Activated CD8-positive, alpha-beta memory T cell treated with anti-CD3 and anti-CD28 coated beads, Interleukin-2, amount 50 U/mL, for 24 hours (primary cell): ENCODE results near the gene CDK18.

Source experiments
- DNase-seq: peaks from one replicate; pipeline ENCODE4 v3.0.0-alpha.2; 2020; ENCODE audit errors: extremely low read depth

CDK18 gene

DNA sequence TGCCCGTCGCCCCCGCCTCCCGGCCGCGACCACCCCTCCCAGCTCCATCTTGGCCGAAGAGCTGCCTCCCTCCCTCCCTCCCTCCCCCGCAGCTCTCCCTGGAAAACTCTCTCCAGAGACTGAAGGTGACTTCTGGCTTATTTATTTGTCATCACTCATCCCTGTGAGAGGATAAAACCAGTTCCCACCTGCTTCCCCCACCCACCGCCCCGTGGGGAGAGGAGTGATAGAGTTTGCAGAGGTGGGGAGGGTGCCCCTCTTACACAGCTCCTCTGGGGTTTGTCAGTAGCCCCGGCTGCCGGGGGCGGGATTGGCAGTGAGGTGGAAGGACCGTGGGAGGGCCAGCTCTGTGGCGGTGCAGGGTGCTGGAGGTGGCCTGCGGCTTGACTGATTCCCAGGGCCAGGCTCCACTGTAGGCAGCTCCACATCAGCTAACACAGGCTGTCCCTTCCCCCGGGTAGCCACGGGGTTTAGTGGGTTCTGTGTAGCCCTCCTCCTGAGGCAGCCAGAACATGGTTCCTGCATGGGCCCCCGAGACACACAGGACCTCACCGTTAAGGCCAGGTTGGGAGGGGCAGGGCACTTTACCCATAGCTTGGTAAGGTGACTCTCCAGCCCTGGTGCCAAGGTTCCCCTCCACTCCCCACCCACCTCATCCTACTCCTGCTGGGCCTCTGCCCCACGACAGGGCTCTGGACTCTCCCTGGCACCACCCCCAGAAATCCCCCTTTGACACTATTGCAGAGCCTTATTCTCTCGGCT is 65.1 kb downstream of the CDK18 start:
- DNase-seq, result no peak

DNA sequence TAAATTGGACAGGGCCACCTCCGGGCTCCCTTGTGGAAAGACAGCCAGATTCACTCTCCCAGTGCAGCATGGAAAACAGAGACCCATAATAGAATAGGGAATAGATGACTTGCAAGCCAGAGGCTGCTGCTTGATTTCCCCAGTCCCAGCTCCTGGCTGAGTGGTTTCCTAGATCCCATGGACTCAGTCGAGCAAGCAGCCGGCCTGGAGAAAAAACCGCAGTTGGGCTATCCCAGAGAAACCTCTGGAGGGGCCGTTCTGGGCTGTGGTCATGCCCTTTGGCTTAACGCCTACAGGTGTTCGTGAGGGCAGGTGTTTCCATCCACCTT is 65.7 kb downstream of the CDK18 start:
- no peak for DNase-seq

DNA sequence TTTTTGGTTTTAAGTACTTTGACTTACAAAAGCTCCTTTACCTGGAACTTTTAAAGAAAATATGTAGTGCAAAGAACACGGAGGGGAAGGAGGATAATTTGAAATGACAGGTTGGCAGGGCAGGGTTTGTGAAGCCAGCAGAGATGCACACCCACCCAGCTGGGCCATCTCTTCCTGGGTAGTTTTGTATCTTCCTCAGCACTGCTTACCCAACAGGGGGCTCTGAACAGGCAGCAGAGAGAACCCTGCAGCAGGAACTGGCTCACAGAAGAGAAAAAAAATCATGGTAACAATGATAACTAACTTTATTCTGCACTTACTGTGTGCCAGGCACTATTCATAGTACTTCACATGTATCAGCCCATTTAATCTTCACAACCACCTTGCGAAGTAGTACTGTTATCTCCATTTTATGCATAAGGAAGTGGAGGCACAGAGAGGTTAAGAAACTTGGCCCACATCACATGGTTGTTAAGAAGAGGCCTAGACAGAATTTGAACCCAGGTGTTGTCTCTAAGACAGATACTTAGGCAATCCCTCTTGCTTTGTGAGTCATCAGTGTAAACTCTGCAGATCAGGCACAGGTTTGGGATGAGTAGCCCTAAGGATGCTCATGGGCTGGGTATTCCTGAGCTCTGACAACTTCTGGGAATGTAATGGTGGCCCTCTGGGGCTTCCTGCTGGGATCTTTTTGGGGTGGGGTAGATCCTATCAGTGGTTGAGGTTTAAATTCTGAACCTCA is 66.5 kb downstream of the CDK18 start:
- no peak for DNase-seq

DNA sequence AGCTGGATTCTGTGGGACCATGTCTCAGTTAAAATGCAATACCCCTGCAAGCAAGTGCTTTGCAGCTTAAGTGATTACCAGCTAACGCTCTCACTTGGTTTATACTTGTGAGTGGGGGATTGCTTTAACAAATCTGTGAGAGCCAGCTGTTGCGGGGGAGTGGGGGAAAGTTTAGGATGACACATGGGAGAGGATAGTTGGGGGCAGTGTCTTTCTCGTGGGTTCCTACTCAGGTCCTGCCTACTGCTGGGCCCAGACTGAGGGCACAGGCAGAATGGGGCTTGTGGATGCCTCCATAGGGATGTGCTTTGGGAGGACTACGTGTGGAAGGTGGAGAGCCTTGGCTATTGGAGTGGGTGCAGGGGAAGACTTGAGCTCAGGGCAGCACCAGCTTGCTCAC is 67.3 kb downstream of the CDK18 start:
- DNase-seq, result no peak

DNA sequence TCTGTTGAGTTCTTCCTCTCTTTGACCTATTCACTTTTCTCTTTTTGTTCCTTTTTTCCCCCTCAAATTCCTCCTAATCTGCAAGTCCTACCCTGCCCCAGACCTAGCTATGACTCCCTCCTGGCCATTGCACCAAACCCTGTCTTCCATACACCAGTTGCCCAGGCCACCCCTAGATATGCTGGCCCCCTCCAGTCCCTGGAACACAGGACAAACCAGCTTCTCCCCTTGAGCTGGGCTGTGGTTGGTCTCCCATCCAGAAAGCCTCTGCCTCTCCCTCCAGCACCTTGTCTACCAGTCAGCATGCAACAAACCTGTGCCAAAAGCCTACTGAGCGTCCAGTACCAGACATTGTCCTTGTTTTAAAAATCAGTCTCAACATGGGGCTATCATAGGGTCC is 68.0 kb downstream of the CDK18 start:
- no peak for DNase-seq

DNA sequence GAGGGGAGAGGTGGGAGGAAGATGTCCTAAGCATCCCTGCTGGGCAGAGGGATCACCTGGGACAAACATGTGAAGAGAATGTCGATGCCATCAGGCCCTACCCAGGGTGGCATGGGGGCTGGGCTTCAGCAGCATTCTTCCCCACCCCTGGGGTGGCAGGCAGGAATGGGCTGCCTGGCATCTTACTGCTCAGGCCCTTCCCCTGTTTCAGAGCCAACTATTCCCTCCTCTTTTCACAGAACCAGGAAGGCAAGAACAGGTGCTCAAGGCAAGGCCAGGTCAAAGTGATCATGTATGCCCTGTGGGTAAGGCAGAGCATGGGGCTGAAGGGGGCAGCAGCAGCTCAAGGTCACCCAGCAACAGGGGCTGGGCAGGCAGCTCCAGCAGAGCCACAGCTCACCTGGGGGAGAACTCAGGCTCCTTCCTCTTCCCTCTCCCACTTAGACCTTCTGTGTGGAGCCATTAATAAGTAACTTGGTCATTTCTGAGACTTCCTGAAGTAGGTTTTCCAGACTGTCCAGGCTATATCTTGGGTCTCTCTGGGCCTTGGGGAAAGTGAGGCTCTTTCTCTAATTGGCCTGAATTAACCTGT is 70.9 kb downstream of the CDK18 start:
- DNase-seq, result no peak

DNA sequence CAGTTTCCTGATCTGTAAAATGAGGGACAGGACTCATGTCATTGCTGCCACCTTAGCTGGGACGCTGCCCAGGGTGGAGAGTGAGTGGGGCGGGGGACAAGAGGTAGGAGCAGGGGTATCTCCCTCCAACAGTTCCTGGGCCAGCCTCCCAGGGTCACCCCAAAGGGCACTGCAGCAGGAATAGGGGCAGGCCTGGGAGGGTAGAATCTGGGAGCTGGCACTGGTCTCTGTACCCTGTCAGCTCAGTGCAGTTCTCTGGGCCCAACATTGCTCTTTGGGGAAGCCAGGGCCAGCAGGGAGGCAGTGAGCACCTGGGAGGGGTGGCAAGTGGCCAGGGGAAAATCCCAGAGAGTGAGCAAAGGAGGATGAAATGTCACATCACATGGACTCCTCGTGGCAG is 71.5 kb downstream of the CDK18 start:
- no peak for DNase-seq

DNA sequence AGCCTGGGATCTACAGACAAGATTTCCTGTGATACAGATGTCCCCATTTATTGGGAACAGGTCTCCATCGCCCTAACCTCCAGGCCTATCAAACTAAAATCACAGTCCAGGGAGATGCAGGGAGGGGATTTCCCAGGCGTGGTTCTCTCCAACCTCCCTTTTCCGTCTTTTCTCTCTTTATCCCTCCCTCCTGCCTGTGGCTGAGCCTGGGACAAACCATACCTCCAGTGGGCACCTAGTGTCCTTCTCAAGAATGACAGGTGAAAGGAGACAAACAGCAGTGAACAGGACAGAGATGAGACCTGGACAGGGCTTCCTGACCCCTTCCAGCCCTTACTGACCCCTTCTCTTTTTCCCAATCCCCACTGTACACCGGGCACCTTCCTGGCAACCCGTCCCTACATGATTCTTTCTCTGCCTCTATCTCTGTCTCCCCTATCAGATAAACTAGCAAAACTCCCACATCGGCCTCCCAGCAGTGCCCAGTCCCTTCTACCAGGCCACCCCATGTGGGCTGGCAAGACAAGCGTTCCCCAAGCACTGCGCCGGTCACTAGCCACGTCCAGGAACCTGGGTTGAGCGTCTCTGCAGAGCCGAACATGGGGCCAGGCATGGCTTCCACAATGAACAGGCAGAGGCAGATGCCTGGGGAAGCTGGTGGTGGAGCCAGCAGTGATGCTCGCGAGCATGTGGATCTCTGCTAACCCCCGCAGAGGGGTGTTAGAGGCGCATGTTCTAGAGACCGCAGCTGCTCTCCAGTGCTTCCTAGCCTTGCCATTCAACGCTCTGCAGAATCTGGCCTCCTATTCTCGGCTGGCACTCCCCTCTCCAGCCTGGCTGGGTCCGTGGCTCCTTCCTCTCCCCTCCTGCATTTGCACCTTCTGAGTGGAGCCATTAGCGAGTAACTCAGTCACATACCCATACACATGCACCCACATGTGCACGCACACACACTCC is 72.6 kb downstream of the CDK18 start:
- DNase-seq, result no peak

DNA sequence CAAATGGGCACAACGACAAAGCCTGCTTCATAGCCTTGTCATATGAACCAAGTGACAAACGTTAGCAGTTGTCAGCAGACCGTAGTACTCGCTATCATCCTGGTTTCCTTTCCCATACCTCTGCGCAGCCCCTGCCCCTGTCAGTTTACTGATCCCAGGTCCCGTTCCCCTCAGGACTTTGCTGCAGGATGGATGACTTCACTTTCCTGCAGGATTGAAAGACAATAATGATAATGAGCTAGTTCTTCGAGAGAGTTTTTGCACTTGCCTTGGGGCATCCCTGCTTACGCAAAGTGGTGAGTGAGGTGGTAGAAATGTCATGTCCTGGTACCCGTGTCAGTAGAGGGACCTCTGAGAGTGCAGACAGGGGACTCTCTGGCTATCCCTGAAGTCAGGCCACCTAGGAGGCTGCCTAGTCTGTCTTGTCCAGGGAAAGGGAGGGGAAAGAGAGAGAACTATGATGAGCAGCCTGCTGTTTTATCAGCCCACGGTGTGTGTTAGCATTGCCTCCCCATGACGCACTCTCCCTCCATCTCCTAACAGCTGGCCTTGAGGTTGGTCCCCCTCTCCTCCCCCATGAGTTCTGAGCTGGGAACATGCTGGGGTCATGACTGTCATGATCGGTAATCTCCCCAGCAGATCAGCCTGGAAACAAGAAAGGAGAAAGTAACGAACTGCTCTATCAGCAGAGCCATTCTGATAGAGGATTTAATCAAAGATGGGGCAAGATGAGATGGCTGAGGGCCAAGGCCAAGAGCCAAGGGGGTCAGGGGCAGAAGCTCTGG is 73.6 kb downstream of the CDK18 start:
- DNase-seq, result no peak

DNA sequence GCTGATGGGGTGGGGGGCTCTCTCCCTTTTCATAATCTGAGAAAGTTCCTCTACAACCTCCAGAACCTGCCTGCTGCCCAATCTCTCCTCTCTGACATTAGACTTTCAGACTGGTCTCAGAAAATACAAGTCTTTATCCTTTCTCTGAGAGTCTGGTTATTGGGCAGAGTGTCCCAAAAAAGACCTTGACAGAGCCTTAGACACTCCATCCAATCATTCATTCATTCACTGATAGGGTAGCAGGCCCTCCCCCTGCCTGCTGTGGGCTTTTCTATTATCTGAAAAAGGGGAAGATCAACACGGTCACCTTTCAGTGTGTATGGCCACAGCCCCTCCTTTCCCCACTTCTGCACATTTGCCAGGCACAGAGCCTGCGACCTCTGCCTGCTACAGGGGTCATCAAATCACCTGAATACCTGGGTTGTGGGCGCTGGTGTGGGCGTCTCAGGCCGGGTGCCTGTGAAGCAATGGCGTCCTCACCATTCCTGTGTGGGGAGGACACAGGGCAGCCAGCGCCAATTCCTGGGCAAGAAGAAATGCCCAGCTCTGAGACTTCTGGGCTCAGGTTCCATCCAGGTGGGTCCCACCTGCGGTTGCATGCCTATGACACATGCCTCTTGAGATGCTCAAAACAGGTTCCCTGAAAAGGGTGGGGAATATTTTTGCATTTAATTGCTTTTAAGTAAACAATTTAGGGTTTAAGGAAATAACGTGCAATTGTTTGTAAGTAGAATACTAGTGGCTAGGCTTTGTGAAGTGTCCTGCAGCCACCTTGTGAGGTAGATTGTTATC is 74.5 kb downstream of the CDK18 start:
- no peak for DNase-seq

DNA sequence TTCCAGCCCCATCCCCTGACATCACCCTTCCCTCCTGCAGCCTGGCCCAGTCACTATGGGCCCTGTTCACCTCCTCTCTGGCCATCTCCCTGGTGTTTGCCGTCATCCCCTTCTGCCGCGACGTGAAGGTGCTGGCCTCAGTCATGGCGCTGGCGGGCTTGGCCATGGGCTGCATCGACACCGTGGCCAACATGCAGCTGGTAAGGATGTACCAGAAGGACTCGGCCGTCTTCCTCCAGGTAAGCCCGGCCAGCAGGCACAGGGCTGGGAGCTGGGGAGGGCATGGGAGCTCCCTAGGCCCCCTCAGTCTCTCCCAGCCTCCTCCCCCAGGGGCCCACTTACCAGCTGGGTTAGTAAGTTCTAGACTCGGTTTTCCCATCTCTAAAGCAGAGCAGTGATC is 75.2 kb downstream of the CDK18 start:
- DNase-seq, result no peak

DNA sequence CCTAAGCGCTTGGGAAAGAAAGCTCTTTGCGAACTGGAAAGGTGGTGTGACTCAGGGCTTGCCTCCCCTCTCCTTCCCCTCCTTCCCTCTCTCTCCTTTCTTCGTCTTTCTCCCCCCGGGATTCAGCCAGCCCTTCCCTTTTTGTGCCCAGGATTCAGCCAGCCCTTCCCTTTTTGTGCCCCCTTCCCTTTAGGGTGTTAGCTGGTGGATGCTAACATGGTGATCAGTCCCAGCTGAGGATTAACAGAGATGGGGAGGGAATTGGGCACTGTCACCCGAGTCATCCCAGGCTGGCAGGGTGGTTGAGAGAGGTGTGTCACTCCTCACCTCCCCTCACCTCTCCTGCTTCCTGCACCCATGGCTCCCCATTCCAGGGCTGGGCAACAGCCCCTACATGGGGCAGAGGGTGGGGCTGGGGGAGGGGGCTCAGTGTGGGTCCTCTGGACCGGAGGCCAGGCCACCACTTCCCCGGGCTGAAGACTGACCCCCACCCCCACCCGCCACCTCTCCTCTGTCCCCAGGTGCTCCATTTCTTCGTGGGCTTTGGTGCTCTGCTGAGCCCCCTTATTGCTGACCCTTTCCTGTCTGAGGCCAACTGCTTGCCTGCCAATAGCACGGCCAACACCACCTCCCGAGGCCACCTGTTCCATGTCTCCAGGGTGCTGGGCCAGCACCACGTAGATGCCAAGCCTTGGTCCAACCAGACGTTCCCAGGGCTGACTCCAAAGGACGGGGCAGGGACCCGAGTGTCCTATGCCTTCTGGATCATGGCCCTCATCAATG is 75.9 kb downstream of the CDK18 start:
- no peak for DNase-seq

DNA sequence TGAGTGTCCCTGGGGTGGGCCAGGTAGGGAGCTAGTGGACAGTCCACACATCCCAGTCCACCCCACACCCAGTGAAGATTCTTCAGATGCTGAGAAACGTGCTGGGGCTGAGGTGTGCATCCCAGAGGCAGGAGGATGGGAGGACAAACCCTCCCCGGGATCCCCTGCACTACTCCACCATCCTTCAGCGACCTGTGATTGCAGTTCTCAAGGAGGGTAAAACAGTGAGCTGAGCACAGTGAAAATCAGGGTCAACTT is 76.4 kb downstream of the CDK18 start:
- no peak for DNase-seq

DNA sequence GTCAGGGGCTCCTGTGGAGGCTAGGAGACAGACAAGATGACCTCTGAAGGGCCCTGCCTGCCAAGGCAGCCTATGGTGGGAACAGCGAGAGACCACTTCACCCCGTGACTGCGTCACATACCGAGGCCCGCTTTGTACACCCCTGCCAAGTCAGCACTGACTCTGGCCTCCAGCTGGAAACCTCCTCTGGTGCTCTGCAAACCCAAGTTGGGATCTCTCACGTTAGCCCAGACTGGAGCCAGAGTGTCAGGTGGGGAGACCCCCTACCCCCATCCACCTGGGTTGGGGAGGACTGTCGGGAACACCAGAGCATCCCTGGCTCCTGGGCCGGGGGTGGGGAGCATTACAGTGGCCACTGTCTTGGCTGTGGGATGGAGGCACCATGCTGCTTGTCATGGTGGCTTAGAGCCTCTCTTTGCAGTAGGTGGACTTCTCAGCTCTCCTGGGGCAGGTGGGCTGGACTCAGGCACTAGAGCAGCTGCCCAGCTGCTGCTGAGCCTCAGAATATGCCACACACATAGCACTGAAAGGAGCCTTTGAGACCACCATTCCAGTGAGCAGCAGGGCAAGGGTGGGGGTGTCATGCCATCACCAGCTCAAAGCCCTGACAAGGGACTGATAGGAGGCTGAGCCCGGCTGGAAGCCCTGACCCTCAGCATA is 77.0 kb downstream of the CDK18 start:
- no peak for DNase-seq

DNA sequence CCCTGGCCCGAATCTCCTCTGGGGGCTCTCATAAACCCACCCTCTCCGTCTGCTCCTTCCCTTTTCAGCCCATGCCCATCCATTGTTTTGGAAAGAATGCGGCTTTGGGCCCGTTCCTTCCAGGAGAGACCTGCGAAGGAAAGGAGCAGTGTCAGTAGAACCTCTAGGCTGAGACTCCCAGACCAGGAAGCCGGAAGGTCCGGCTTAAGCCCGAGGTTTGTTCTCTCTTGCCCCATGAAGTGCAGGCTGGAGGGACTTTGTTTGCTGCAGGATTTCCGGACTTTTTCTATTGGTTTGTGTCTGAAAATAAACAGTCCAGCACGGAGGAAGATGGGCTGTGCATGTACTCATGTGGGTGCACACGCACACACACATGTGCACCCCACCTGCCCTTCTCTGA is 77.6 kb downstream of the CDK18 start:
- DNase-seq, result no peak
